HepG2 (cell line): ENCODE results near the gene SPTB. TPM values are rescaled to one million over a fixed set of nuclear protein-coding genes. Genes with fewer than 3 reads are reported as not detected.
A peak's percentile ranks its signal among the peaks of the same experiment; 100 is the strongest.

Experiments used
- AHDC1 ChIP-seq: sonication (generic); formaldehyde crosslinking; IDR thresholded peaks from 2 replicates; pipeline ENCODE4 v1.5.1; 2020; ENCODE audit warnings: mild to moderate bottlenecking, missing genetic modification reagents, borderline replicate concordance
- ATAD3A ChIP-seq: sonication (generic); formaldehyde crosslinking; IDR thresholded peaks from 2 replicates; pipeline ENCODE4 v1.4.0; 2020; ENCODE audit warnings: missing genetic modification reagents
- BCL6 ChIP-seq: IDR thresholded peaks from 2 replicates; pipeline ENCODE4 v1.6.1; 2016; ENCODE audit warnings: missing genetic modification reagents, missing compliant biosample characterization
- CBFB ChIP-seq: sonication (generic); formaldehyde crosslinking; IDR thresholded peaks from 2 replicates; pipeline ENCODE4 v1.4.0; 2020; ENCODE audit warnings: missing genetic modification reagents
- DNMT1 ChIP-seq: sonication (generic); formaldehyde crosslinking; IDR thresholded peaks from 2 replicates; pipeline ENCODE4 v1.5.1; 2020; ENCODE audit warnings: mild to moderate bottlenecking, missing genetic modification reagents
- ERF ChIP-seq: IDR thresholded peaks from 2 replicates; pipeline ENCODE4 v1.6.1; 2018; ENCODE audit warnings: missing biosample characterization, missing genetic modification reagents
- ETV5 ChIP-seq: IDR thresholded peaks from 2 replicates; pipeline ENCODE4 v1.6.1; 2018; ENCODE audit warnings: missing biosample characterization, missing genetic modification reagents, inconsistent platforms, borderline replicate concordance
- ETV6 ChIP-seq: sonication (generic); formaldehyde crosslinking; conservative IDR thresholded peaks from 2 replicates; pipeline ENCODE4 v1.4.0; 2020; ENCODE audit warnings: missing genetic modification reagents
- FOXA3 ChIP-seq: IDR thresholded peaks from 2 replicates; pipeline ENCODE4 v1.6.1; 2016; ENCODE audit warnings: missing genetic modification reagents, missing compliant biosample characterization
- HDAC1 ChIP-seq: sonication (generic); formaldehyde crosslinking; IDR thresholded peaks from 2 replicates; pipeline ENCODE4 v1.5.1; 2020; ENCODE audit warnings: mild to moderate bottlenecking, missing genetic modification reagents
- ISX ChIP-seq: sonication (generic); formaldehyde crosslinking; conservative IDR thresholded peaks from 2 replicates; pipeline ENCODE4 v1.5.0; 2020; ENCODE audit warnings: missing genetic modification reagents
- KDM4B ChIP-seq: sonication (generic); formaldehyde crosslinking; IDR thresholded peaks from 2 replicates; pipeline ENCODE4 v1.4.0; 2020; ENCODE audit warnings: missing genetic modification reagents
- MEIS2 ChIP-seq: sonication (generic); formaldehyde crosslinking; IDR thresholded peaks from 2 replicates; pipeline ENCODE4 v1.9.0; 2021; ENCODE audit warnings: mild to moderate bottlenecking, missing genetic modification reagents
- MYC ChIP-seq: sonication (generic); formaldehyde crosslinking; IDR thresholded peaks from 2 replicates; pipeline ENCODE4 v1.9.0; 2021; ENCODE audit warnings: missing genetic modification reagents, borderline replicate concordance
- POGZ ChIP-seq: sonication (generic); formaldehyde crosslinking; IDR thresholded peaks from 2 replicates; pipeline ENCODE4 v1.4.0; 2020; ENCODE audit warnings: mild to moderate bottlenecking, missing genetic modification reagents
- RXRA ChIP-seq: sonication (generic); formaldehyde crosslinking; IDR thresholded peaks from 2 replicates; pipeline ENCODE4 v1.5.1; 2020; ENCODE audit warnings: missing genetic modification reagents
- ZBTB38 ChIP-seq: sonication (generic); formaldehyde crosslinking; IDR thresholded peaks from 2 replicates; pipeline ENCODE4 v1.5.1; 2020; ENCODE audit warnings: mild to moderate bottlenecking, missing genetic modification reagents
- ZMYM4 ChIP-seq: sonication (generic); formaldehyde crosslinking; IDR thresholded peaks from 2 replicates; pipeline ENCODE4 v1.8.1; 2023; ENCODE audit warnings: mild to moderate bottlenecking, missing genetic modification reagents
- ZNF121 ChIP-seq: sonication (generic); formaldehyde crosslinking; IDR thresholded peaks from 2 replicates; pipeline ENCODE4 v1.5.0; 2020; ENCODE audit warnings: mild to moderate bottlenecking, missing genetic modification reagents
- ZNF296 ChIP-seq: sonication (generic); formaldehyde crosslinking; conservative IDR thresholded peaks from 2 replicates; pipeline ENCODE4 v1.5.0; 2020; ENCODE audit warnings: mild to moderate bottlenecking, missing genetic modification reagents
- ZNF329 ChIP-seq: sonication (generic); formaldehyde crosslinking; IDR thresholded peaks from 2 replicates; pipeline ENCODE4 v1.9.0; 2021; ENCODE audit warnings: low read depth, mild to moderate bottlenecking, missing genetic modification reagents
- ZNF75D ChIP-seq: sonication (generic); formaldehyde crosslinking; IDR thresholded peaks from 2 replicates; pipeline ENCODE4 v1.8.1; 2023; ENCODE audit warnings: missing genetic modification reagents, mild to moderate bottlenecking, borderline replicate concordance
- ZNF782 ChIP-seq: sonication (generic); formaldehyde crosslinking; IDR thresholded peaks from 2 replicates; pipeline ENCODE4 v1.4.0; 2020; ENCODE audit warnings: missing genetic modification reagents, mild to moderate bottlenecking, borderline replicate concordance
- ZNF800 ChIP-seq: sonication (generic); formaldehyde crosslinking; IDR thresholded peaks from 2 replicates; pipeline ENCODE4 v1.4.0; 2020; ENCODE audit warnings: missing genetic modification reagents
- ZSCAN12 ChIP-seq: sonication (generic); formaldehyde crosslinking; IDR thresholded peaks from 2 replicates; pipeline ENCODE4 v1.9.0; 2021; ENCODE audit warnings: mild to moderate bottlenecking, missing genetic modification reagents
- polyA plus RNA-seq, 8 experiments: library from polyadenylated mRNA; depleted of rRNA in 3 of 8; stranded (reverse) in 7 of 8; unstranded in 1 of 8; fragments of >200 nt; fragmentation: Illumina TruSeq in 4 of 8; extraction: Trizol in 4 of 8; gene quantifications; 2 replicates each; pipeline versions ENCODE4 v1.2.1 to v1.2.3, GENCODE V29; 2011 to 2016; ENCODE audit warnings: low read depth in 4 of 8, missing spikeins in 1 of 8, mixed read lengths in 1 of 8; ENCODE audit not compliant: insufficient read depth in 1 of 8
- total RNA-seq, 5 experiments: library from RNA; depleted of rRNA; stranded (reverse); fragments of >200 nt; fragmentation: Illumina TruSeq; extraction: Trizol; gene quantifications; 2 replicates each; pipeline ENCODE4 v1.2.3, GENCODE V29; 2016; ENCODE audit warnings: low read depth in 1 of 5

SPTB gene
- total and polyA plus RNA-seq, 2 of the 13 experiments (the other 11 are each of a cell fraction or from before 2014, with no cell fraction given): 0.01 to 0.02 TPM

DNA sequence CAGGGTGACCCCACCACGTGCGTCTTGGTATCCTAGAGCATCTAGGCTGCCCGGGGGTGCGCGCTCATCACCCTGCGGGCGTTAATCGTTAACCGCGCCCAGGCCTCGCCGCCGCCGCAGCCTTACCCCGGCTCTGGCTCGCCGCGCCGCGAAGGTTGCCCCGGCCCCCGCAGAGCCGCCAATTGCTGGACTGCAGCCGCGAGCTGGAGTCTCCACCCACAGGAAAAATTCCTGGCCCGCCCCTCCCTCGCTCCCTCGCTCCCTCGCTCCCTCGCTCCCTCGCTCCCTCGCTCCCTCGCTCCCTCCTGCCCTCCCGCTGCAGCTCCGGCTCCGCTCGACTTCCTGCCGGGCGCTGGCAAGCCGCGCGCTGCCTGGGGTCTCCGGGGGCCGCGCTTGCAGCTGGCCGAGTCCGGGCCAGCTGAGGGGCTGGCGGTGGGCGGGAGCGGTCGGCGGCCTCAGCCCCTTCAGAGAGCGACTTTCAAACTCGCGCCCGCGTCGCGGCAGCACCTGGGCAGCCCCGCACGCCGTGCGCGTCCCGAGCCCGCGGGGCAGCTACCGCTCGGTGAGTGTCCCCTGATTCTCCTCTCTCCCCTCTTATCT lies 175.5 kb downstream of the SPTB start, which contains the start of gene PLEKHG3 (continued):
- TF ChIP-seq AHDC1 (CRISPR knock-in tag): no peak
- TF ChIP-seq ISX: 0 out of 2 replicates have a peak, but pooled peaks have one; percentile 59
- TF ChIP-seq ZNF296: no peak
- peak; percentile 52; the same call in 1 of the 2 replicates for TF ChIP-seq CBFB
- TF ChIP-seq DNMT1 (CRISPR knock-in tag): no peak
- peak; percentile 84; the same call in 1 of the 2 replicates for TF ChIP-seq ZNF782 (CRISPR knock-in tag)
- peak; percentile 43; the same call in 1 of the 2 replicates for TF ChIP-seq RXRA (CRISPR knock-in tag)
- 0 out of 2 replicates have a peak, but pooled peaks have one; percentile 11 for TF ChIP-seq ATAD3A
- TF ChIP-seq ERF (CRISPR knock-in tag): peak; percentile 67; the same call in 1 of the 2 replicates
- peak; percentile 55; the same call in 1 of the 2 replicates for TF ChIP-seq ETV6 (CRISPR knock-in tag)
- TF ChIP-seq ZNF800 (CRISPR knock-in tag): peak; percentile 45
- TF ChIP-seq KDM4B (CRISPR knock-in tag): 0 out of 2 replicates have a peak, but pooled peaks have one; percentile 40
- 0 out of 2 replicates have a peak, but pooled peaks have one; percentile 47 for TF ChIP-seq ETV5 (CRISPR knock-in tag)
- TF ChIP-seq MEIS2 (CRISPR knock-in tag): peak; percentile 61; the same call in 1 of the 2 replicates
- TF ChIP-seq ZNF121 (CRISPR knock-in tag): peak; percentile 84
- peak; percentile 79 for TF ChIP-seq ZMYM4 (CRISPR knock-in tag)
- TF ChIP-seq ZNF75D (CRISPR knock-in tag): 0 out of 2 replicates have a peak, but pooled peaks have one; percentile 9
- TF ChIP-seq ZBTB38 (CRISPR knock-in tag): peak; percentile 71
- TF ChIP-seq FOXA3 (CRISPR knock-in tag): peak; percentile 16; the same call in 1 of the 2 replicates
- peak; percentile 31; the same call in 1 of the 2 replicates for TF ChIP-seq POGZ (CRISPR knock-in tag)
- TF ChIP-seq ZSCAN12 (CRISPR knock-in tag): peak; percentile 87
- TF ChIP-seq HDAC1: peak; percentile 73; the same call in 1 of the 2 replicates
- peak; percentile 70 for TF ChIP-seq MYC (CRISPR knock-in tag)
- peak; percentile 76 for TF ChIP-seq BCL6 (CRISPR knock-in tag)
- TF ChIP-seq ZNF329: peak; percentile 69
